ENCODE results near the gene MRFAP1L1.
A peak's percentile ranks its signal among the peaks of the same experiment; 100 is the strongest.

MRFAP1L1 gene

DNA sequence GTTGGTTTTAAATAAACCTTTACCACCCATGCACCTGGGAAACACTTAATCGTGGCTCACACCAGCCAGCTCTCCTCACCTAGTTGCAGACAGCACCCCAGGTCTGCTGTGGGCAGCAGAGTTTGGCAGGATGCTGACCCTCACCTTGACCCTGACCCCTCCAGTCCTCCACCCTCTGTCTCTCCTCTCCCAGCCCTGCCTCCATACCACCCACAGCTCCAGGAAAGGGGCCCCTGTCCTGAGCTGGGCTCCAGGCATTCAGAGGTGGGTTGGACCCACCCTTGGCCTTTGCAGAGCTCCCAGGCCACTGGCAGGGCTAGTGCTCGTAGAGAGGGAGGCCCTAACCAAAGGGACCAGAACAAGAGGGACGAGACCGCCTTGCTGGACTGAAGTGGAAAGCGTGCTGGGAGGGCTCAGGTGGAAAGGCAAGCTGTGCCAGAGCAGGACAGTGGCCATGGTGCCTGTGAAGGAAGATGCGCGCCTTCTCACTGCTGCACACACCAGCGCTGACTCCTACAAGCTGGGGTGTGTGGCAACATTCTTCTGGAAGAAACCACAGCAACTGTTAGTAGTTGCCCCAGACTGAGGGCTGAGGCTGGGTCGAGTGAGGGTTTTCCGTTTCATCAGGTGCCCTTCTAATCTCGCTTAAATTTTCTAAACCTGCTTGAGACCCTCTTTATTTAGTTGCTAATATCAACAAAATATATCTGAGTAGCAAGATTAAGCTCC lies 26.6 kb downstream of the MRFAP1L1 start:
- Histone ChIP-seq H3K9ac (ENCODE audit: low read length) (no peak overlapping the region), H3K4me1 (ENCODE audit: low read length) (no peaks in the 10 kb centered on the region), H3K27me3 (ENCODE audit: low read depth, low read length) (no peaks in the 10 kb centered on the region)

DNA sequence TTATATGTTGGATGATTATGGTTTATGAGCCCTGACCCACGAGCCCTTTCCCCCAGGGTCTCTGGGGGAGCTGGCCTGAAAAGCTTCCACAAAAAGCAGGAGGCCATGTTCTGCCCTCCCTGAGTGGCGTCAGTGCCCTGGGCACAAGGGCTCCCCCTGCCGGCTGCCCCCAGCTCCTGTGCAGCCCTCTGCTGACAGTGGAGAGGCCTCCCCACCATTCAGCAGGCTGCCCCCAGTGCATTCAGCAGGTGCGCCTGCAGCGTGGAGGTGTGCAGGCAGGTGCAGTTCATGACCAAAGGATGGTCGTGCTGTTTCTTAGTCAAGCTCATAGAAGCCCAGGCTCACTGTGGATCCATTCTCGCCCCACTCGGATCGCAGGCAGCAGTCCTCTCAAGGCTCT lies 28.5 kb downstream of the MRFAP1L1 start:
- Histone ChIP-seq H4K20me1 (ENCODE audit: insufficient read depth, low read length) (peaks cover 5% of the 10 kb centered on the region; the same call in 1 of the 2 replicates), H3K4me1 (ENCODE audit: low read length) (no peaks in the 10 kb centered on the region), H2AFZ (ENCODE audit: low read depth, low read length) (no peak overlapping the region), H3K4me3 (ENCODE audit: low read length) (no peak overlapping the region), H3K27me3 (ENCODE audit: low read depth, low read length) (no peaks in the 10 kb centered on the region), H3K4me2 (ENCODE audit: low read length) (no peak overlapping the region), H3K79me2 (ENCODE audit: low read length) (peaks cover 19% of the 10 kb centered on the region), H3K9ac (ENCODE audit: low read length) (no peak overlapping the region), H3K36me3 (replicated peaks; ENCODE audit: low read depth, low read length) (peaks cover 27% of the 10 kb centered on the region), H3K27ac (ENCODE audit: low read length) (no peak overlapping the region), H3K9me3 (ENCODE audit: insufficient read depth, low read length) (no peaks in the 10 kb centered on the region)
- no peak for TF ChIP-seq EZH2phosphoT487 (IDR thresholded peaks at IDR 0.05; ENCODE audit: low read depth)
- TF ChIP-seq, protein P1, sequence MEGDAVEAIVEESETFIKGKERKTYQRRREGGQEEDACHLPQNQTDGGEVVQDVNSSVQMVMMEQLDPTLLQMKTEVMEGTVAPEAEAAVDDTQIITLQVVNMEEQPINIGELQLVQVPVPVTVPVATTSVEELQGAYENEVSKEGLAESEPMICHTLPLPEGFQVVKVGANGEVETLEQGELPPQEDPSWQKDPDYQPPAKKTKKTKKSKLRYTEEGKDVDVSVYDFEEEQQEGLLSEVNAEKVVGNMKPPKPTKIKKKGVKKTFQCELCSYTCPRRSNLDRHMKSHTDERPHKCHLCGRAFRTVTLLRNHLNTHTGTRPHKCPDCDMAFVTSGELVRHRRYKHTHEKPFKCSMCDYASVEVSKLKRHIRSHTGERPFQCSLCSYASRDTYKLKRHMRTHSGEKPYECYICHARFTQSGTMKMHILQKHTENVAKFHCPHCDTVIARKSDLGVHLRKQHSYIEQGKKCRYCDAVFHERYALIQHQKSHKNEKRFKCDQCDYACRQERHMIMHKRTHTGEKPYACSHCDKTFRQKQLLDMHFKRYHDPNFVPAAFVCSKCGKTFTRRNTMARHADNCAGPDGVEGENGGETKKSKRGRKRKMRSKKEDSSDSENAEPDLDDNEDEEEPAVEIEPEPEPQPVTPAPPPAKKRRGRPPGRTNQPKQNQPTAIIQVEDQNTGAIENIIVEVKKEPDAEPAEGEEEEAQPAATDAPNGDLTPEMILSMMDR (IDR thresholded peaks at IDR 0.05; ENCODE audit: low read depth, low read length): peak; percentile 51

More for the DNA sequence above, 26.6 kb downstream of the MRFAP1L1 start:
- Histone ChIP-seq H3K79me2 (ENCODE audit: low read length) (0 out of 2 replicates have a peak, but pooled peaks cover 5% of the 10 kb centered on the region), H3K4me3 (ENCODE audit: low read length) (no peak overlapping the region), H3K27ac (ENCODE audit: low read length) (no peak overlapping the region), H3K4me2 (ENCODE audit: low read length) (no peak overlapping the region), H3K9me3 (ENCODE audit: insufficient read depth, low read length) (no peaks in the 10 kb centered on the region), H2AFZ (ENCODE audit: low read depth, low read length) (no peak overlapping the region), H4K20me1 (ENCODE audit: insufficient read depth, low read length) (no peaks in the 10 kb centered on the region), H3K36me3 (replicated peaks; ENCODE audit: low read depth, low read length) (peaks cover 15% of the 10 kb centered on the region)
- no peak for TF ChIP-seq EZH2phosphoT487 (IDR thresholded peaks at IDR 0.05; ENCODE audit: low read depth)
- TF ChIP-seq, protein P1 (IDR thresholded peaks at IDR 0.05; ENCODE audit: low read depth, low read length): no peak

DNA sequence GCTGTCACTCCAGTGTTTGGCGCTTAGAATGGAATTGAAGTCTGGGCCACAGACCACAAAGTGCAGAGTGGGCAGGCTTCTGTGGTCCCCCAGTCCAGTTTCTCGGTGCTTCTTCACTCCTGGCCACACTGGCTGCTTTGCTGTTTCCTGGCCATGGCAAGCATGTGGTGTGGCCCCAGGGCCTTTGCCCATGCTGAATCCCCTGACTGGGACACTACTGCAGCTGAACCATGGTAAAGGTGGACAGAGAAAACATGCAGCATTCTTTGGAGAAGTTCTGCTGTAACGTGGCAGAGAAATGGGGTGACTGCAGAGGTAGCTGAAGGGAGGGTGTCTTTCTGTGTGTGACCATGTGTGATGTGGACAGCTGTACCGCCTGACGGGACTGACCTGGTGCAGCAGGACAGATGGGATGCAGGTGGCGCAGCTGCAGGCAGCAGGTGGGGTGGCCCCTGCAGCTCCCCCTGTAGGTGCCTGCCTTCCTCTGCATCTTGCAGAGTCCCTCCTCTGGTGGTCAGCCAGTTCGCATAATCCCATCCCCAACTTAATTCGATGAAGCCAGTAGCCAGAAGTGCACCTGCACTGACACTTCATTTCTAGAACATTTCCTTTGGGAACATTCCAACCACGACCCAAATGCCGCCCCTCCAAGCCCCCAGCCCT lies 29.2 kb downstream of the MRFAP1L1 start:
- no peak overlapping the region for H2AFZ ChIP-seq (ENCODE audit: low read depth, low read length)
- TF ChIP-seq, protein P1 (IDR thresholded peaks at IDR 0.05; ENCODE audit: low read depth, low read length): no peak
- no peak for TF ChIP-seq EZH2phosphoT487 (IDR thresholded peaks at IDR 0.05; ENCODE audit: low read depth)
- no peak overlapping the region for H3K4me3 ChIP-seq (ENCODE audit: low read length)
- peaks cover 10% of the 10 kb centered on the region for H4K20me1 ChIP-seq (ENCODE audit: insufficient read depth, low read length)
- H3K4me1 ChIP-seq (ENCODE audit: low read length): peaks cover 7% of the 10 kb centered on the region
- H3K27me3 ChIP-seq (ENCODE audit: low read depth, low read length): no peaks in the 10 kb centered on the region
- H3K4me2 ChIP-seq (ENCODE audit: low read length): no peak overlapping the region
- H3K36me3 ChIP-seq (replicated peaks; ENCODE audit: low read depth, low read length): peaks cover 34% of the 10 kb centered on the region
- H3K9me3 ChIP-seq (ENCODE audit: insufficient read depth, low read length): no peaks in the 10 kb centered on the region
- H3K27ac ChIP-seq (ENCODE audit: low read length): no peak overlapping the region
- H3K9ac ChIP-seq (ENCODE audit: low read length): no peak overlapping the region
- H3K79me2 ChIP-seq (ENCODE audit: low read length): peaks cover 25% of the 10 kb centered on the region

Measured in OCI-LY3 (cell line).